ENCODE data around the gene COL6A3.

COL6A3 gene

DNA sequence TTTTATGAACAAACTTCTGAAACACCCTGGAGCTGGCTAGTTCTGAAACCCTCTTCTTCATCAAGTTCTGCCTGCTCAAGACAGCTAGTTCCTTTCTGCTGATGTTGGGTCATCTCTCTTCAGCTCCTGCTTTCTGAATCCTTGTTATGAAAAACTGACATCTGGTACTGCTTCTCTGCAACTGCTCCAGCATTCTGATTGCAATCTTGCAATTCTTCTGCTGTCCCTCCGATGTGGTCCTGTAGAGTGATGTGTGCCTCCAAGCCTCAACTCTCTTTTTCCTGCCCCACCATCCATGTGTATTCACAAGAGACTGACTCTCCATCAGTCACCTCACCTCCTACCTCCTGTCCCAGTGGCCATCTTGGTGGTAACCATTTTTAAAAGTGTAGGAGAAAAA, 21.8 kb downstream of the COL6A3 start:
- TF ChIP-seq, protein P1, sequence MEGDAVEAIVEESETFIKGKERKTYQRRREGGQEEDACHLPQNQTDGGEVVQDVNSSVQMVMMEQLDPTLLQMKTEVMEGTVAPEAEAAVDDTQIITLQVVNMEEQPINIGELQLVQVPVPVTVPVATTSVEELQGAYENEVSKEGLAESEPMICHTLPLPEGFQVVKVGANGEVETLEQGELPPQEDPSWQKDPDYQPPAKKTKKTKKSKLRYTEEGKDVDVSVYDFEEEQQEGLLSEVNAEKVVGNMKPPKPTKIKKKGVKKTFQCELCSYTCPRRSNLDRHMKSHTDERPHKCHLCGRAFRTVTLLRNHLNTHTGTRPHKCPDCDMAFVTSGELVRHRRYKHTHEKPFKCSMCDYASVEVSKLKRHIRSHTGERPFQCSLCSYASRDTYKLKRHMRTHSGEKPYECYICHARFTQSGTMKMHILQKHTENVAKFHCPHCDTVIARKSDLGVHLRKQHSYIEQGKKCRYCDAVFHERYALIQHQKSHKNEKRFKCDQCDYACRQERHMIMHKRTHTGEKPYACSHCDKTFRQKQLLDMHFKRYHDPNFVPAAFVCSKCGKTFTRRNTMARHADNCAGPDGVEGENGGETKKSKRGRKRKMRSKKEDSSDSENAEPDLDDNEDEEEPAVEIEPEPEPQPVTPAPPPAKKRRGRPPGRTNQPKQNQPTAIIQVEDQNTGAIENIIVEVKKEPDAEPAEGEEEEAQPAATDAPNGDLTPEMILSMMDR (conservative IDR thresholded peaks at IDR 0.05) = no peak
- TF ChIP-seq ZFX (IDR thresholded peaks at IDR 0.05) = no peak
- H3K27ac ChIP-seq = no peak overlapping the region

DNA sequence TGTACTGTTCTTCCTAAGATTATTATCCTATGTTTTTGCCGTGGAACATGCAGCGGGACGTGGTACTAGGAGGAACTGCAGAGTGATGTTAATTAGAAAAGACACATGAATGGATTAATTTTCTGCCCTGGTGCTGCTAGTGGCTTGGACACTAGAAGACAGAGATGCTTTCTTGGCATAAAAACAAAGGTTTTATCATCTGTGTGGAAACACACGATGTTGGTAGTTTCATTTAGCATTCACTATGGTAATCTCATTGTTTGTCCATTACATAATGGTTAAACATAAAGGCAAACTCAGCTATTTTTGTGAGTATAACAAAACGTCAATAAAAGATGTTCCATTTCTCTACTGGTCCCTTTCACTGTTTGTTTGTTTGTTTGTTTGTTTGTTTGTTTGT, 22.8 kb downstream of the COL6A3 start:
- H3K27ac ChIP-seq = no peak overlapping the region
- no peak for TF ChIP-seq ZFX (IDR thresholded peaks at IDR 0.05)
- TF ChIP-seq, protein P1 (conservative IDR thresholded peaks at IDR 0.05) = no peak

DNA sequence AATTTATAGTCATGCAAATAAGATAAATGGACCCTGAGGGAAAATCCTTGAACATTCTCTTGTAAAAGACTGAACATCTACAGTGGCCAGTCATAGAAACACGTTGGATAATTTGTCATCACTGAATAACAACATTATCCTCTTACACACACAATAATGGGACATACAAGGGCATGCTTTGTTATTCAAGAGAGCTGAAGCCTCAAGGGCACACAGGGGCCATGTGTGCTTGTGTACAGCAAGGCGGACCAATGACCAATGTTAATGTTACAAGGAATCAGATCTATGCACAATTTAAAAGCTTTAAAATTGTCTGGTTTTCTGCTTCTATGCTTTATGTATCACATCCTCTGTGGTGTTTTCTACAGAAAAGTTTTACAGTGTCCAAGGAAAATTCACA, 23.7 kb downstream of the COL6A3 start:
- no peak for TF ChIP-seq ZFX (IDR thresholded peaks at IDR 0.05)
- TF ChIP-seq, protein P1 (conservative IDR thresholded peaks at IDR 0.05) = no peak
- H3K27ac ChIP-seq = no peak overlapping the region

DNA sequence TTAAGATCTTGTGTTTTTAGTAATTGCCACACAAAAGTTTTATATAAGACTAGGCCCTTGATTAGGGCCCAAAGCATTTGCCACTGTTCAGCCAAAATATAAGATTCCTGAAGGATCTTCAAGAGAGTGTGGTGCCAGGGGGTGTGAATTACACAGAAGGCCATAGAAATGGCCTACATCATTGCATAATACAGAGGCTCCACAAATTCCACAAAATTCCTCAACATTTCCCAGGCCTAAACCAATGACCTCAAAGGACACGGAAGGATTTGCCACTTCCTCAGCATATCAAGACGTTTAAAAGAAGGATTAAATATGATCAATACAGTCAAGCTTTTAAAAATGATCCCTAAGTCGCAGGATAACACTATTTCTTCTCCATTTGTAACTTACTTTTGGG, 24.1 kb downstream of the COL6A3 start:
- no peak for TF ChIP-seq ZFX (IDR thresholded peaks at IDR 0.05)
- TF ChIP-seq, protein P1 (conservative IDR thresholded peaks at IDR 0.05) = no peak
- no peak overlapping the region for H3K27ac ChIP-seq

DNA sequence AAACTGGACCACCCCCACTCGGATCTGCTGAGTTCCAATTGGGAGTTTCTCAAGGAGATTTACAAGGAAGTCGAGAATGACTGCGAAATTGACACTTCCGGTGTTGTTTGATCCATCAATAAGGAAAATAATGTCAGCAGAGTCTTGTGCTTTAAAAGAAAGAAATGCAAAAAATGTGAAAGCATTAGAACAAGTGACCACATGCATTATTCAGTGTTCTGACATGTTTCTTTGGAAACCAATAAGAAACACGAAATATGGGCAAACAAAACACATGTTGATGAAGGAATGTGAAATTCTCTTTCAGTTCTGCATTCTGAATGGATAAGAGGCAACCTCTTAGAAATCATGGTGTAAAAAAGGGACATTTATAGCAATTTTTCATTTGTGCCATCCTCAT, 25.9 kb downstream of the COL6A3 start:
- TF ChIP-seq, protein P1 (conservative IDR thresholded peaks at IDR 0.05) = no peak
- no peak for TF ChIP-seq ZFX (IDR thresholded peaks at IDR 0.05)
- H3K27ac ChIP-seq = no peak overlapping the region

DNA sequence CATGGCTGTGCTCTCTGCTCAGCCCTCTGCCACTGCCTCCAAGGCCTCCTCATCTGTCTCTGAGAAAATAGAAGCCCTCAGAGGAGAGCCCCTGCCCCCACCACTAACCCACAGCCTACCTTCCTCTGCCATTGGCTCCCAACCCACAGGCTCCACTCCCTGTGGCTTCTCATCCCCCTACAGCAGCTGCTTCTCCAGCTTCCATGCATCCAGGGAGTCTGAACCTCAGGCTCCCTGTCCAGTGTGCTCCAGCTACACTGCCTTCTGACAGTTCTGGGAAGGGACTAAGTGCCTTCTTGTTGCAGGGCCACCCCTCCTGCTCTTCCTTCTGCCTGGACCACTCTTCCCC, 29.3 kb downstream of the COL6A3 start:
- no peak overlapping the region for H3K27ac ChIP-seq
- TF ChIP-seq ZFX (IDR thresholded peaks at IDR 0.05) = no peak
- TF ChIP-seq, protein P1 (conservative IDR thresholded peaks at IDR 0.05) = no peak

DNA sequence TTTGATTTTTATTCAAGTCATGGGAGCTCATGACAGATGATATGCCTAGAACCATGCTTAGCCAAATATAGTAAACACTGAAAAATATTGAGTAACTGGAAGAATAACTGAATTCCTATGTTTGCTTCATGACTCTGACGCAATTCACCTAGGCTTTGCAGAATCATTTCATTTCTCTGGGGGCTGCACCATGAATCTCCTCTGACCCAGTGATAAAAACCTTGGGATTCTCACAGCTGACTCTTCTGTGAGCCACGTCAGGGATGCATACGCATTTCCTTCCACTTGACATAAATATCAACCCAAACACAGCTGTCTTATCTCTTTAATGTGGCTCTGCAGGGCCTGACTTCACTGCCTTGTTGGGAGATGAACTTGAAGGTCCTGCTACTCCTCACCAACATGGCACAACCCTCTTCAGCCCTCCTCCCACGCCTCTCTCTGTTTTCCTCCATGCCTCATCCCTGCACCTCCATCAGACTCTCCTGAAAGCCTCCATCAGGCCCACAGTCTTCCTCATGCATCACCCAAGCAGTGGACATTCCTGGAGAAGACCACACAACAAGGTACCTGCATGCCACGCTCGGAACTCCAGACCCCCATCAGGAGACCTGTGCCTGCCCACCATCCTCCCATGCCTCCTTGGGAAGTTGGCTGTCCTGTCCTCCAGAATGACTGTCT, 29.8 kb downstream of the COL6A3 start:
- H3K27ac ChIP-seq = no peak overlapping the region
- TF ChIP-seq ZFX (IDR thresholded peaks at IDR 0.05) = no peak
- TF ChIP-seq, protein P1 (conservative IDR thresholded peaks at IDR 0.05) = no peak
